ENCODE results near the gene TMPRSS4. TPM values are rescaled to one million over a fixed set of nuclear protein-coding genes. Genes with fewer than 3 reads are reported as not detected.

The TMPRSS4 gene
- total and polyA plus RNA-seq, 9 of the 15 experiments (the other 6 are each of a cell fraction or from before 2014, with no cell fraction given) = 4.0 to 10.0 (median 5.6) TPM

DNA sequence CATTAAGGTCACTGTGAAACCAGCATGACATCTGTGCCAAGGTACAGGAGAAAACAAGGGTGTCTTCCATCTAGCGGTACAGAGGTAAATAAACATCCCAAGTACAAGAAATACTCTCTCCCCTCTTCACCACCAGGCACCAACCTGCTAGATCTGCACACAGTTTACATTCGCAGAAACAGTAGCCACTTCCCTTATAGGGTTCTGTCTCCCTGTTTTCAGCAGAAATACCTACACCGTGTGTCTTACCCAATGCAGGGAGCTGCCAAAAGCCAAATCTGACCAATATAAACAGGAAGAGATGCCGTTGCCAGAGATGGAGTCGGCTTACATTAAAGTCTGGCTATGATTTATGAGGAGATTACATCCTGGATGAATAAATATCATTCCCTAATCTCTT lies 74.6 kb downstream of the TMPRSS4 start:
- 0 out of 2 replicates have a peak, but pooled peaks cover 4% of the 10 kb centered on the region for H4K20me1 ChIP-seq (replicated peaks; ENCODE audit: control insufficient read depth, insufficient read depth, low read length)
- no peak overlapping the region for H3K27ac ChIP-seq (ENCODE audit: extremely low read depth, low read depth, low read length)
- no peak overlapping the region for H3K4me2 ChIP-seq (ENCODE audit: insufficient read depth, low read length)
- no peak overlapping the region for H2AFZ ChIP-seq (ENCODE audit: low read depth, low read length)
- ChIA-PET POLR2A (no interaction called here), CTCF (ENCODE audit: low intra/inter-chr PET ratio) (no interaction called here)
- FAIRE-seq (no peak), DNase-seq (ENCODE audit: extremely low read depth in 1 of 4, low spot score in 3 of 4) (no peak), ATAC-seq (no peak)
- H3K9me3 ChIP-seq (replicated peaks; ENCODE audit: control insufficient read depth, insufficient read depth, low read depth, low read length) = no peaks in the 10 kb centered on the region
- no TSS peak for BruUV-seq (replicated peaks)
- intact Hi-C loops (cut with micrococcal nuclease) (no loop called here), in situ Hi-C loops (cut with MboI) (no loop called here)
- H3K9me1 ChIP-seq (ENCODE audit: control insufficient read depth, insufficient read depth, low read length) = no peaks in the 10 kb centered on the region
- WGBS (ENCODE audit: insufficient coverage, low coverage, missing lambda C conversion rate) = under 1% methylated on average over 5 of the region's 5 CpGs
- peaks cover 49 to 89% of the 10 kb centered on the region in 2 experiments for H3K27me3 ChIP-seq (ENCODE audit: control insufficient read depth in 2 of 2, insufficient read depth in 2 of 2, low read length in 2 of 2)
- no peaks in the 10 kb centered on the region for H3K36me3 ChIP-seq (ENCODE audit: control insufficient read depth, insufficient read depth, low read length)
- peaks cover 0 to 15% of the 10 kb centered on the region in 2 experiments; a peak in 3 of 5 replicates for H3K4me1 ChIP-seq (replicated peaks in 1 of 2; ENCODE audit: control insufficient read depth in 2 of 2, insufficient read depth in 2 of 2, low read length in 2 of 2)
- no peaks in the 10 kb centered on the region for H3K79me2 ChIP-seq (ENCODE audit: control insufficient read depth, insufficient read depth, low read length)
- H3K4me3 ChIP-seq = no peak overlapping the region
- no peak overlapping the region for H3K9ac ChIP-seq (ENCODE audit: insufficient read depth in 1 of 2, low read depth in 2 of 2, low read length in 2 of 2)
- no peak for TF ChIP-seq FUS (optimal IDR thresholded peaks at IDR 0.05; ENCODE audit: low read depth, low read length)
- no peak for TF ChIP-seq KLF10 (CRISPR knock-in tag; IDR thresholded peaks at IDR 0.05)
- TF ChIP-seq, protein P1, sequence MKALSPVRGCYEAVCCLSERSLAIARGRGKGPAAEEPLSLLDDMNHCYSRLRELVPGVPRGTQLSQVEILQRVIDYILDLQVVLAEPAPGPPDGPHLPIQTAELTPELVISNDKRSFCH (CRISPR knock-in tag; IDR thresholded peaks at IDR 0.05) = no peak
- TF ChIP-seq, protein P1 (tag; IDR thresholded peaks at IDR 0.05) = no peak
- no peak for TF ChIP-seq ZBTB7A (IDR thresholded peaks at IDR 0.05; ENCODE audit: borderline replicate concordance, control insufficient read depth, low read depth, low read length)
- TF ChIP-seq, protein P2, sequence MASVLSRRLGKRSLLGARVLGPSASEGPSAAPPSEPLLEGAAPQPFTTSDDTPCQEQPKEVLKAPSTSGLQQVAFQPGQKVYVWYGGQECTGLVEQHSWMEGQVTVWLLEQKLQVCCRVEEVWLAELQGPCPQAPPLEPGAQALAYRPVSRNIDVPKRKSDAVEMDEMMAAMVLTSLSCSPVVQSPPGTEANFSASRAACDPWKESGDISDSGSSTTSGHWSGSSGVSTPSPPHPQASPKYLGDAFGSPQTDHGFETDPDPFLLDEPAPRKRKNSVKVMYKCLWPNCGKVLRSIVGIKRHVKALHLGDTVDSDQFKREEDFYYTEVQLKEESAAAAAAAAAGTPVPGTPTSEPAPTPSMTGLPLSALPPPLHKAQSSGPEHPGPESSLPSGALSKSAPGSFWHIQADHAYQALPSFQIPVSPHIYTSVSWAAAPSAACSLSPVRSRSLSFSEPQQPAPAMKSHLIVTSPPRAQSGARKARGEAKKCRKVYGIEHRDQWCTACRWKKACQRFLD (CRISPR knock-in tag; IDR thresholded peaks at IDR 0.05) = no peak
- TF ChIP-seq, protein P3, sequence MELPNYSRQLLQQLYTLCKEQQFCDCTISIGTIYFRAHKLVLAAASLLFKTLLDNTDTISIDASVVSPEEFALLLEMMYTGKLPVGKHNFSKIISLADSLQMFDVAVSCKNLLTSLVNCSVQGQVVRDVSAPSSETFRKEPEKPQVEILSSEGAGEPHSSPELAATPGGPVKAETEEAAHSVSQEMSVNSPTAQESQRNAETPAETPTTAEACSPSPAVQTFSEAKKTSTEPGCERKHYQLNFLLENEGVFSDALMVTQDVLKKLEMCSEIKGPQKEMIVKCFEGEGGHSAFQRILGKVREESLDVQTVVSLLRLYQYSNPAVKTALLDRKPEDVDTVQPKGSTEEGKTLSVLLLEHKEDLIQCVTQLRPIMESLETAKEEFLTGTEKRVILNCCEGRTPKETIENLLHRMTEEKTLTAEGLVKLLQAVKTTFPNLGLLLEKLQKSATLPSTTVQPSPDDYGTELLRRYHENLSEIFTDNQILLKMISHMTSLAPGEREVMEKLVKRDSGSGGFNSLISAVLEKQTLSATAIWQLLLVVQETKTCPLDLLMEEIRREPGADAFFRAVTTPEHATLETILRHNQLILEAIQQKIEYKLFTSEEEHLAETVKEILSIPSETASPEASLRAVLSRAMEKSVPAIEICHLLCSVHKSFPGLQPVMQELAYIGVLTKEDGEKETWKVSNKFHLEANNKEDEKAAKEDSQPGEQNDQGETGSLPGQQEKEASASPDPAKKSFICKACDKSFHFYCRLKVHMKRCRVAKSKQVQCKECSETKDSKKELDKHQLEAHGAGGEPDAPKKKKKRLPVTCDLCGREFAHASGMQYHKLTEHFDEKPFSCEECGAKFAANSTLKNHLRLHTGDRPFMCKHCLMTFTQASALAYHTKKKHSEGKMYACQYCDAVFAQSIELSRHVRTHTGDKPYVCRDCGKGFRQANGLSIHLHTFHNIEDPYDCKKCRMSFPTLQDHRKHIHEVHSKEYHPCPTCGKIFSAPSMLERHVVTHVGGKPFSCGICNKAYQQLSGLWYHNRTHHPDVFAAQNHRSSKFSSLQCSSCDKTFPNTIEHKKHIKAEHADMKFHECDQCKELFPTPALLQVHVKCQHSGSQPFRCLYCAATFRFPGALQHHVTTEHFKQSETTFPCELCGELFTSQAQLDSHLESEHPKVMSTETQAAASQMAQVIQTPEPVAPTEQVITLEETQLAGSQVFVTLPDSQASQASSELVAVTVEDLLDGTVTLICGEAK (IDR thresholded peaks at IDR 0.05) = no peak
- TF ChIP-seq, protein P3 (CRISPR knock-in tag; IDR thresholded peaks at IDR 0.05) = no peak
- no peak for TF ChIP-seq MED1 (CRISPR knock-in tag; IDR thresholded peaks at IDR 0.05; ENCODE audit: borderline replicate concordance)
- TF ChIP-seq TEAD1 (CRISPR knock-in tag; IDR thresholded peaks at IDR 0.05) = no peak
